ENCODE results near the gene ADD2.

Gene ADD2

DNA sequence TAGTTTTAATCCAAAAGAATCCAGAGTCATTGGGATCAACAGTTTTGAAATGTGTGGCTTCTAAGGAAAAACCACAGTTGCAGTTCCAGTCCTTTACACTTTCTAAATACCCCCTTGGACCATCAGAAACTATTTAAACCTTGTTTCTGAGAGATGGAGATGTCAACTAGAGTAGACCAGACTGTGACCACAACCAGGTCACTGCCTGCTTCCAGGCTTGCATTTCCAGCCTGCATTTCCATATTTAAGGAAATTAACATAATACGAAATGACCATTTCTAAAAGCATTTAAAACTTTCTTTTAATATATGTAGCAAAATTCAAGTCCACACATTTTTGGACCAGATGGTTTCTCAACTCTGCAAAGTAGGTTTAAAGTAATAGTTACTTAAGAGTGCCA, 38.4 kb downstream of the ADD2 start:
- in situ Hi-C loops (cut with HindIII; ENCODE audit: low pct_ligation_motif_present, low sequenced_read_pairs), result no loop called here
- DNase-seq, result no peak
- Histone ChIP-seq H3K27ac (no peak overlapping the region), H3K27me3 (replicated peaks) (peaks cover 2% of the 10 kb centered on the region), H3K4me3 (ENCODE audit: low read depth, low read length) (no peak overlapping the region), H3K36me3 (replicated peaks) (no peaks in the 10 kb centered on the region)
- TF ChIP-seq, protein P1, sequence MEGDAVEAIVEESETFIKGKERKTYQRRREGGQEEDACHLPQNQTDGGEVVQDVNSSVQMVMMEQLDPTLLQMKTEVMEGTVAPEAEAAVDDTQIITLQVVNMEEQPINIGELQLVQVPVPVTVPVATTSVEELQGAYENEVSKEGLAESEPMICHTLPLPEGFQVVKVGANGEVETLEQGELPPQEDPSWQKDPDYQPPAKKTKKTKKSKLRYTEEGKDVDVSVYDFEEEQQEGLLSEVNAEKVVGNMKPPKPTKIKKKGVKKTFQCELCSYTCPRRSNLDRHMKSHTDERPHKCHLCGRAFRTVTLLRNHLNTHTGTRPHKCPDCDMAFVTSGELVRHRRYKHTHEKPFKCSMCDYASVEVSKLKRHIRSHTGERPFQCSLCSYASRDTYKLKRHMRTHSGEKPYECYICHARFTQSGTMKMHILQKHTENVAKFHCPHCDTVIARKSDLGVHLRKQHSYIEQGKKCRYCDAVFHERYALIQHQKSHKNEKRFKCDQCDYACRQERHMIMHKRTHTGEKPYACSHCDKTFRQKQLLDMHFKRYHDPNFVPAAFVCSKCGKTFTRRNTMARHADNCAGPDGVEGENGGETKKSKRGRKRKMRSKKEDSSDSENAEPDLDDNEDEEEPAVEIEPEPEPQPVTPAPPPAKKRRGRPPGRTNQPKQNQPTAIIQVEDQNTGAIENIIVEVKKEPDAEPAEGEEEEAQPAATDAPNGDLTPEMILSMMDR (IDR thresholded peaks at IDR 0.05; ENCODE audit: low read depth, low read length, missing control alignments), result no peak

DNA sequence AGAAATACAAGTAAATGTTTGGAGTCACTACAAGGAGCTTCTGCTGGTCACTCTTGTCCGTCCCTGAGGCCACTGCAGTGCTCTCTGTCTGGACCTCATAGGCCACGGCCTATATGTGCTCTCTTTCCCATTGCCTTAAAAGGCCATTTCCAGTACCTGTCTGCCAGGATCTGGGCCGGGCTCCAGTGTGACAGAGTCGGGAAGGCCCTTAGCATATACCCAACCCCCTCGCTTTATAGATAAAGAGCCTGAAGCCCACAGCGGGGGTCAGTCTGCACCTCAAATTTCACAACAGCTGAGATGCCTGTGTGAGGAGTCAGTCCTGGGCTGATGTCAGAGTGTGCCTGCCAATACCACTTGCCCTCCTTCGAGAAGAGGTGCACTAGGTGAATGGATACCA, 39.9 kb downstream of the ADD2 start:
- Histone ChIP-seq H3K27me3 (replicated peaks) (no peaks in the 10 kb centered on the region), H3K27ac (no peak overlapping the region), H3K36me3 (replicated peaks) (no peaks in the 10 kb centered on the region), H3K4me3 (ENCODE audit: low read depth, low read length) (no peak overlapping the region)
- no peak for DNase-seq
- in situ Hi-C loops (cut with HindIII; ENCODE audit: low pct_ligation_motif_present, low sequenced_read_pairs), result no loop called here
- TF ChIP-seq, protein P1 (IDR thresholded peaks at IDR 0.05; ENCODE audit: low read depth, low read length, missing control alignments), result no peak

DNA sequence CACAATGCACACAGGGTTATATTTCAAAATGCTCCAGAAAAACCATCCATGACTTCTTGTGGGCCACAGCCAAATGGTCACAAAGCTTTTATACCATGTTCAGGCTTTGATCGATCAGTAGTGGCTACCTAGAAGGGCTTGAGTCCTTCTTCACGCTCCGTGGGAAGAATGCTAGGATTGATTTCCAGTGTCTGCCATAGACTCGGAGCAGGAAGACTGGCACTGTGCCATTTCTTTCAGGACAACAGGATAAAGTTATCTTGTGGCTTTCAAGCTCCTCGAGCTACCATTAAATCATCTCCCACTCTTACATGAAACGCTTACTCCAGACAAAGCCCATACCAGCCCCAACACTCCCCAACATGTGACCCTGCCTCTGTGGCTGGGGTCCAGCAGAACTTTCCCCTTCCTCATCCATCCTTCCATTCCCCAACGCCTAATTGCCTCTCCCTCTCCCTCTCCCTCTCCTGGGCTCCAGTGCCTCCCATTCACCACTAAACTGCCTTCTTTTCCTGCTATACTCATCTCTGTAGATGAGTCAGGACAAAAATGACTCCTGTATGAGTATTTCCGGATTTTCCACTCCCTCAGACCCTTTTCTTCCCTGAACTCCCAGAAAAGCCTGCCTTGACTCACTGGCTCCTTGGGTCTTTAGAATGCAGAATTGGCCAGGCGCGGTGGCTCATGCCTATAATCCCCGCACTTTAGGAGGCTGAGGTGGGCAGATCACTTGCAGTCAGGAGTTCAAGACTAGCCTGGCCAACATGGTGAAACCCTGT, 40.9 kb downstream of the ADD2 start:
- H3K27ac ChIP-seq, result no peak overlapping the region
- no peaks in the 10 kb centered on the region for H3K36me3 ChIP-seq (replicated peaks)
- TF ChIP-seq, protein P1 (IDR thresholded peaks at IDR 0.05; ENCODE audit: low read depth, low read length, missing control alignments), result no peak
- H3K4me3 ChIP-seq (ENCODE audit: low read depth, low read length), result no peak overlapping the region
- DNase-seq, result no peak
- in situ Hi-C loops (cut with HindIII; ENCODE audit: low pct_ligation_motif_present, low sequenced_read_pairs), result no loop called here
- H3K27me3 ChIP-seq (replicated peaks), result no peaks in the 10 kb centered on the region

DNA sequence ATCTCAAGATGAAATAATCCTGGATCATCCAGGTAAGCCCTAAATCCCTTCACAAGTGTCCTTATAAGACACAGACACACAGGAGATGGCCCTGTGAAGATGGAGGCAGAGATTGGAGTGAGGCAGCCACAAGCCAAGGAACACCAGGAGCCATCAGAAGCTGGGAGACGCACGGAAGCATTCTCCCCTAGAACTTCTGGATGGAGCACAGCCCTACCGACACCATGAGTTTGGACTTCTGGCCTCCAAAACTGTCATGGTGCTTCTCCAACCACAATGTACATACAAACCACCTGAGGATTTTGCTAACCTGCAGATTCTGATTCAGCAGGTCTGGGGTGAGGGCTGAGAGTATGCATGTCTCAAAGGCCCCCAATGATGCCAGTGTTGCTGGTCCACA, 42.5 kb downstream of the ADD2 start:
- Histone ChIP-seq H3K27me3 (replicated peaks) (no peaks in the 10 kb centered on the region), H3K27ac (no peak overlapping the region), H3K36me3 (replicated peaks) (no peaks in the 10 kb centered on the region), H3K4me3 (ENCODE audit: low read depth, low read length) (no peak overlapping the region)
- TF ChIP-seq, protein P1 (IDR thresholded peaks at IDR 0.05; ENCODE audit: low read depth, low read length, missing control alignments), result no peak
- in situ Hi-C loops (cut with HindIII; ENCODE audit: low pct_ligation_motif_present, low sequenced_read_pairs), result no loop called here
- DNase-seq, result no peak

DNA sequence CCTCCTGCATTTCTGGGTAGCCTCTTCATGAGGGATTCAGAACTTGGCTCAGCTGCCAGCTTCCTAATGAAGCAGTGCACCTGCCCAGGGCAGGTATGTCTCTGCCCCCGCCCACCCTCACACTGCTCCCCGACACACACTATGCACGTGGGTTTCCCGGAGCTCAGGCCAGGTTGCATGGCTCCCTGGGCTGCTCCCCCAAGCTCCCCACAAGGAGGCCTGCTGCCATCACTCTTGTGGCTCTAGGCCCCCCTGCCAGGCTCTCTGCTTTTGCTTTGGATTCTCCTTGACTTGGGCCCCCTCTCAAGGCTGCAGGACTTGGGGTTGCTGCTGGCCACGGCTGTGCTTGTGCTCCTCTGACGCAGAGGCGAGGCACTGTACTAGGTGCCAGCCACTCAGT, 43.6 kb downstream of the ADD2 start:
- no peak overlapping the region for H3K4me3 ChIP-seq (ENCODE audit: low read depth, low read length)
- DNase-seq, result no peak
- H3K27me3 ChIP-seq (replicated peaks), result no peaks in the 10 kb centered on the region
- H3K27ac ChIP-seq, result no peak overlapping the region
- in situ Hi-C loops (cut with HindIII; ENCODE audit: low pct_ligation_motif_present, low sequenced_read_pairs), result no loop called here
- H3K36me3 ChIP-seq (replicated peaks), result no peaks in the 10 kb centered on the region
- TF ChIP-seq, protein P1 (IDR thresholded peaks at IDR 0.05; ENCODE audit: low read depth, low read length, missing control alignments), result no peak

Measured in brain microvascular endothelial cell (primary cell).